PC-3 (cell line): ENCODE results near the gene BPGM.

ENCODE experiments used
- EZH2phosphoT487 ChIP-seq: fragments of 300-600 bp; sonication (generic); IDR thresholded peaks from 2 replicates; pipeline ENCODE4 v1.6.1; 2018; ENCODE audit warnings: mild to moderate bottlenecking, antibody characterized with exemption, low read length, borderline replicate concordance
- TF ChIP-seq, protein P1 (sequence below): fragments of 300-600 bp; sonication (generic); conservative IDR thresholded peaks from 2 replicates; pipeline ENCODE4 v1.5.1; 2017; ENCODE audit warnings: antibody characterized with exemption, low read depth, mild to moderate bottlenecking, low read length

- TF ChIP-seq, protein P1, sequence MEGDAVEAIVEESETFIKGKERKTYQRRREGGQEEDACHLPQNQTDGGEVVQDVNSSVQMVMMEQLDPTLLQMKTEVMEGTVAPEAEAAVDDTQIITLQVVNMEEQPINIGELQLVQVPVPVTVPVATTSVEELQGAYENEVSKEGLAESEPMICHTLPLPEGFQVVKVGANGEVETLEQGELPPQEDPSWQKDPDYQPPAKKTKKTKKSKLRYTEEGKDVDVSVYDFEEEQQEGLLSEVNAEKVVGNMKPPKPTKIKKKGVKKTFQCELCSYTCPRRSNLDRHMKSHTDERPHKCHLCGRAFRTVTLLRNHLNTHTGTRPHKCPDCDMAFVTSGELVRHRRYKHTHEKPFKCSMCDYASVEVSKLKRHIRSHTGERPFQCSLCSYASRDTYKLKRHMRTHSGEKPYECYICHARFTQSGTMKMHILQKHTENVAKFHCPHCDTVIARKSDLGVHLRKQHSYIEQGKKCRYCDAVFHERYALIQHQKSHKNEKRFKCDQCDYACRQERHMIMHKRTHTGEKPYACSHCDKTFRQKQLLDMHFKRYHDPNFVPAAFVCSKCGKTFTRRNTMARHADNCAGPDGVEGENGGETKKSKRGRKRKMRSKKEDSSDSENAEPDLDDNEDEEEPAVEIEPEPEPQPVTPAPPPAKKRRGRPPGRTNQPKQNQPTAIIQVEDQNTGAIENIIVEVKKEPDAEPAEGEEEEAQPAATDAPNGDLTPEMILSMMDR = no peak
- no peak for TF ChIP-seq EZH2phosphoT487
These were observed 2.6 kb downstream of the BPGM start for GRCh38 chr7:134649226-134649775.
